Stromal cell of bone marrow (primary cell): ENCODE results near the gene OSCAR.

ENCODE experiments used
- DNase-seq: peaks from one replicate; pipeline ENCODE4 v3.0.0-alpha.2; 2012; ENCODE audit warnings: low read depth

The OSCAR gene

DNA sequence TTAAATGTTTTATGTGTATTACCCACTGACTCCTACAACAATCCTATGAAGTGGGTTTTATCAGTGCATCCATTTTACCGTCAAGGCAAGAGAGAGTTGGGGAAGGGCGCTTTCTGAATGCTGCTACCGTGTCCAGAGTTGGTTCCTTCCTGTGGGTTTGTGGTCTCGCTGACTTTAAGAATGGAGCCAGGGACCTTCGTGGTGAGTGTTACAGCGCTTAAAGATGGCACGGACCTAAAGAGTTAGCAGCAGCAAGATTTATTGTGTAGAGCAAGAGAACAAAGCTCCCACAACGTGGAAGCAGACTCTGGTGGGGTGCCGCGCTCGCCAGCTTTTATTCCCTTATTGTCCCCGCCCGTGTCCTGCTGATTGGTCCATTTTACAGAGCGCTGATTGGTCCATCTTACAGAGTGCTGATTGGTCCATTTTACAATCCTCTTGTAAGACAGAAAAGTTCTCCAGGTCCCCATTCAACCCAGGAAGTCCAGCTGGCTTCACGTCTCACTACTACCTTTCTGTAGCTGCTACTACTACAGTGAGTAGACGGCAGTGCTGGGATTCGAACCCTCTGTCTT lies 6.1 kb downstream of the OSCAR start:
- no peak for DNase-seq

DNA sequence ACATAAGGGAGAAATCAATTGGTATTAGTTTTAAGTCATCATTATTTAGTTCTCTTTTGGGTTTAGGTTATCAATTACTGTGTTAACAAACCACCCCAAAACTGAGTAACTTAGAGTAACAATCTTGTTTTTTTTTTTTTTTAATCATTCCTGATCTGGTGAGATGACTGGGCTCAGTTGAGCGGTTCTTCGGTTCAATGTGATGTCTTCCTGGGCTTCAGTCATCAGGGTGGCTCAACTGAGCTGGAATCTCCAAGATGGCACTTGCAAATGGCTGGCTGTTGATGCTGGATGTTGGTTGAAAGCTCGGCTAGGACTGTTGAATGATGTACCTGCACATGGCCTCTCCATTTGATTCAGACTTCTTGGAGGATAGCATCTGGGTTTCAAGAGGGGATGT lies 16.2 kb downstream of the OSCAR start:
- DNase-seq = no peak

DNA sequence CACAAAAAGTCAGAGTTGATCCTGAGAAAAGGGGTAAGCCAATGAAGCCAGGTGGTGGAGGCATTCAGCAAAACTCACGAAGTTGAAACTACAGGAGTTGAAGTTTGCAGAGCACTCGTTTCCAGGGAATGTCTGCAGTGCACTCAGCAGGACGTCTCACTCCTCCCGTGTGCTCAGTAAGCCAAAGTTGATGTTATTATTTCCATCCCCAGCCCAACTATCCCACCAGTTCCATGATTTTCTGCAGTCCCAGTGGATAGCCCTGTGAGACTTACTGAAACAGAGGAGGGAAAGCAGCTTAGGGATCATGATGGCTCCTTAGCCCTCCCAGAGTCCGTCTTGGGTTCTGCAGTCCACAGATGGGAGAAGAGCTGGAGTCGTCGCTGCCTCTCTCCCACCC lies 19.6 kb downstream of the OSCAR start, which contains the start of gene TARM1:
TARM1 (minus strand) TSS at position 334 of the 400 bp plus-strand sequence; CDS start at position 309, 25 bp downstream.
- DNase-seq = no peak

DNA sequence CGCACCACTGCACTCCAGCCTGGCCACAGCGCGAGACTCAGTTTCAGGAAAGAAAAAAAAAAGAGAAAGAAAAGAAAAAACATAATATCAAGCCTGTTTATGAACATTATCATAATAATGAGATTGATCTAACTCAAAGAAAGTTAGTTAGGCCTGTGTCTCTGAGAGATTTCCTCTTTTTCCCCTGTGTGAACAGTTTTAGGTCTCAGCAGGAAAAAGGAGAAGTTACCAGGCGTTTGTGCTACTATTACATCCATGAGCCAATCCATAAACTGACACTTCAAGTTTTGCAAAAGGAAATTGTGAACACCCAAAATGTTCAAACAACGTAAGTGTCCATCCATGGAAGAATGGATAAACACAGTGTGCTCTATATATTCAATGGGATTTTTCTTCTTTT lies 23.3 kb downstream of the OSCAR start:
- no peak for DNase-seq

DNA sequence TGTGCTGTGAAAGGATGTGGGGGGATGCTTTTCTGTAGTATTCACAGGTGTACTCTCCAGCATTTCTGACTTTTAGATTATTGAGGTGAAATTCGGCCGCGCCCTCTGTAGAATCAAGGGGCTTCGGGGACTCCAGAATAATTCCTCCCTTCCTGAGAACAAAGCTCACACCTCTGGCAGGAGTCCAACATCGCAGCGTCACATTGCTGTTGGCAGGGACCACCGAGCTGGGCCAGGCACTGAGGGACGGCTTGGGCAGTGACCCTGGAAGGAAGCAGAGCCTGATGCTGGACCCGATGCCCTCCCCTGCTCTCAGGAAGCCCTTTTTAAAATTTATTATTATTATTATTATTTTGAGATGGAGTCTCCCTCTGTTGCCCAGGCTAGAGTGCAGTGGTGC lies 25.8 kb downstream of the OSCAR start:
- no peak for DNase-seq

DNA sequence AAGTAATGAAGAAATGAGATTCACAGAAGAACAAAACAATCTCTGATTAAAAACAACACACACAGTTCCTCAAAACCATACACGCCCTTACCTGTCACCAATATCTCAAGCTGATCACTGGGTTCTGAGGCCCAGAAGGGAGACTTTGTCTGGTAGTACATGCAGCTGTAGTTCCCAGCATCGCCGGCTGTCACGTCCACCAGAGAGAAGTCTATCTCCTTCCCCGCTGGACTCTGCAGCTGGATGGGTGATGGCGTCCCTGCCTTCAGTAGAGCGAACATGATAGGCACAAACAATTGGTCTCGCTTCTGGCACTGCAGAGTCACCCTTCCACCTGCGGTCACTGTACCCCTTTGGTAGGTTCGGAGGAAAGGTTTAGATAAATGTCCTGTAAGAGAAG lies 26.8 kb downstream of the OSCAR start:
- no peak for DNase-seq

DNA sequence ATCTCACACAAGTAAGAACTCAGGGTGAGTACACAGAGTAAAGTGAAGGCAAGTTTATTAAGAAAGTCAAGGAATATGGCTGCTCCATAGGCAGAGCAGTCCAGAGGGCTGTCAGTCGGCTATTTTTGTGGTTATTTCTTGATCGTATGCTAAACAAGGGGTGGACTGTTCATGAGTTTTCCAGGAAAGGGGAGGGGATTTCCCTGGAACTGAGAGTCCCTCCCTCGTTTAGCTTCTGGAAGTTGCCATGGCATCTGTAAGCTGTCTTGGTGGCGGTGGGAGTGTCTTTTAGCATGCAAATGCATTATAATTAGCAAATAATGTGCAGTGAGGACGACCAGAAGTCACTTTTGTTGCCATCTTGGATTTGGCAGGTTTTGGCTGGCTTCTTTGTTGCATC lies 31.1 kb downstream of the OSCAR start:
- no peak for DNase-seq

DNA sequence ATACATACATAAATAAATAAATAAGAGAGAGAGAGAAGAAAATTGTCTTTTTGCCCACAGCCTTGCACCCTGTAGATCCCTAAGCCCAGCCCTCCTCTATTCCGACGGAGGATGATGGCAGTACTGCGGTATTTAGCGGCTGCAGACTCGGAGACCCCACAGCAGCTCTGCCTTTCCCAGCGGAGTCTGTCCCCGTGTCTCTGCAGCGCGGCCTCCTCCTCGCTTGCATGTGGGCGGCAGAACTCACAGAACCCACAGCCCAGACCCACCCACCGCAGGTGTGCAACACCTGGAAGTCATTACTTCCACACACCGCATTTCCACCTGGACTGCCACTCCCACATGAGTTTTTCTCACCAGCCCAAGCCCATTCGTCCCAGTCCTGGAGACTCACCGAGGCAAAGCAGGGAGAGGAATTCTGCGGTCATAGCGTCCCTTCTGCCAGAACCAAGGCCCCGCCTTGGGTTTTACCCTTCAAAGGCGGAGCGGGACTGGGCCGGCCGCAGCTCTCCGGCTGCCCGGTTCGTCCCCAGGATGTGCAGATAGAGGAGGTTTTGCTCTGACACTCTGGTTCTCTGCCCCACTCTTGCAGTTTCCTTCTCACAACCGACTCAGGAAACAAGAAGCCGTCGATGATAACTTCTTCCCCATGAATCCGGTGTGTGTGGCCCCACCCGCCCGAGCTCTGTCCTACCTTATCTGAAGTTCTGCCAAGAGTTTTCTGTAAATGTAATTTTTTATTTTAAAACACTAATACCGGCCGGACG lies 37.1 kb downstream of the OSCAR start, which contains the start of gene VSTM1:
VSTM1 (minus strand) TSS at position 548 of the 767 bp plus-strand sequence; CDS start at position 428, 120 bp downstream.
- DNase-seq = no peak

DNA sequence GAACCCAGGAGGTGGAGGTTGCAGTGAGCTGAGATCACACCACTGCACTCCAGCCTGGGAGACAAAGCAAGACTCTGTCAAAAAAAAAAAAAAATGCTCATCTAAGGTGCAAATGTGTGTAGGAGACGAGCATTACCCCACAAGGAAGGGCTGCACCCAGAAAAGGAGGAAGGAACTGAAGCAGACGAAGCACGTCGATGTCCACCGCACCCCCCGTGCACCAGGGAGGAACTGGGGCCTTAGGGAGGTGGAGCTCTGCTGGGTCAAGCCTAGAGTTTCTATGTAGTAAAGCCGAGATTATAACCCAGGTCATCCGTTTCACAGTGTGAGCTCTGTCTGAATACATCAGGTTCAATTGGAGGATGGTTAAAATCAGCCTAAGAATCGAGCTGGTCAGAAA lies 38.0 kb downstream of the OSCAR start:
- no peak for DNase-seq

DNA sequence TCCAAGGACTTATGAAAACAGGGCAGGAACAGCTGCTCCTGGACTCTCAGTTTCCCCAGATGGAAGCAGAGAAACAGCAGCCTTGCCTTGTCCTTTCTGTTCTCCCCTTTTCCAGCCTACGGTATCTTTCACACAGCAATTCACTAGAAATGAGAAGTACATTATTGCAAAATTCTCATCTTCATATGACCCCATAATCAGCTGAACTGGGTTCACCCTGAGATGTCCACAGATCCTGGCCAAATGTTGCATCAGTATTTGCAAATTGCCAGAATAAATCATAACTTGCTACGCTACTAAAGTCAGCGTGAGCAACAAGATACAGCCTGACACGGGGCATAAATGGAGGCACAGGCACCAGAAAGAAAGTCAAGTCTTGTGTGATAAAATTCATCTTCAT lies 53.0 kb downstream of the OSCAR start:
- DNase-seq = no peak

DNA sequence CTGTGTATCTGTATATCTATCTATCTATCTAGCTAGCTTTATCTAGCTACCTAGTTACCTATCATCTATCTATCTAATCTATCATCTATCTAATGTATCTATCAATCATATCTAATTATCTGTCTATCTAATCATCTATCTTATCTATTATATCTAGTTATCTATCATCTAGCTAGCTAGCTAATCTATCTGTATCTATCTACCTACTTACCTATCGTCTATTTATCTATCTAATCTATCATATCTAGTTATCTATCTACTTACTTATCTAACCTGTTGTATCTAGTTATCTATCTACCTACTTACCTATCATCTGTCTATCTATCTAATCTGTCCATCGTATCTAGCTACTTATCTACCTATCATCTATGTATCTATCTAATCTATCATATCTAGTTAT lies 54.8 kb downstream of the OSCAR start:
- no peak for DNase-seq
